ENCODE measurements around the gene DCAF11.
"Not testable (repeated sequence)": the region's sequence is repeated elsewhere in the genome, so short reads cannot be mapped to it uniquely, and the experiment has no call there.

The DCAF11 gene

GRCh38 chr14:24098229-24098926 is 16.2 kb upstream of the DCAF11 start:
- no peak for DNase-seq

GRCh38 chr14:24098927-24099813 is 15.4 kb upstream of the DCAF11 start:
- no peak for DNase-seq

- DNase-seq = no peak
These were observed 14.2 kb upstream of the DCAF11 start for GRCh38 chr14:24100197-24100981.

- no peak for DNase-seq
These were observed 13.5 kb upstream of the DCAF11 start for GRCh38 chr14:24100982-24101494.

- no peak for DNase-seq
These were observed 12.1 kb upstream of the DCAF11 start for GRCh38 chr14:24102357-24103048.

GRCh38 chr14:24103451-24103850 is 11.1 kb upstream of the DCAF11 start:
- no peak for DNase-seq

GRCh38 chr14:24105609-24106239 is 8.9 kb upstream of the DCAF11 start:
- not testable (repeated sequence) for DNase-seq

GRCh38 chr14:24106672-24107271 is 7.8 kb upstream of the DCAF11 start:
- no peak for DNase-seq

- DNase-seq = no peak
These were observed 6.2 kb upstream of the DCAF11 start for GRCh38 chr14:24108336-24108874.

- DNase-seq = no peak
These were observed 4.5 kb upstream of the DCAF11 start for GRCh38 chr14:24110060-24110459.

GRCh38 chr14:24110523-24110922 is 4.1 kb upstream of the DCAF11 start:
- no peak for DNase-seq

GRCh38 chr14:24113379-24113800 is 1.2 kb upstream of the DCAF11 start:
- no peak for DNase-seq

- DNase-seq = peak; percentile 97
These were observed 611 bp upstream of the DCAF11 start for GRCh38 chr14:24113801-24114531.

- DNase-seq = no peak
These were observed 998 bp downstream of the DCAF11 start for GRCh38 chr14:24115422-24116127.

- DNase-seq = no peak
These were observed 1.7 kb downstream of the DCAF11 start for GRCh38 chr14:24116128-24116814.

GRCh38 chr14:24117179-24117578 is 2.6 kb downstream of the DCAF11 start:
- no peak for DNase-seq

- DNase-seq = no peak
These were observed 5.1 kb downstream of the DCAF11 start for GRCh38 chr14:24119691-24120090.

GRCh38 chr14:24121210-24121609 is 6.6 kb downstream of the DCAF11 start:
- no peak for DNase-seq

- no peak for DNase-seq
These were observed 7.8 kb downstream of the DCAF11 start for GRCh38 chr14:24122416-24122815.

All from NCI-H524 (cell line).